K562 (cell line): Measurements from ENCODE around the gene MRPL48. TPM values are rescaled to one million over a fixed set of nuclear protein-coding genes. Genes with fewer than 3 reads are reported as not detected.
A peak's percentile ranks its signal among the peaks of the same experiment; 100 is the strongest.

Experiments
- BCOR ChIP-seq: fragments of 450-650 bp; IDR thresholded peaks from 2 replicates; pipeline ENCODE4 v1.6.1; 2016
- CREB1 ChIP-seq, 2 experiments: sonication (generic) in 1 of 2; formaldehyde crosslinking in 1 of 2; IDR thresholded peaks; 2 replicates each; pipeline versions ENCODE4 v1.6.1 to v1.8.0; 2012 to 2022; ENCODE audit warnings: inconsistent platforms in 1 of 2, mild to moderate bottlenecking in 1 of 2, missing genetic modification reagents in 1 of 2, moderate library complexity in 1 of 2
- FOXJ3 ChIP-seq: sonication (generic); formaldehyde crosslinking; IDR thresholded peaks from 2 replicates; pipeline ENCODE4 v1.4.0; 2020; ENCODE audit warnings: mild to moderate bottlenecking, missing genetic modification reagents
- HES1 ChIP-seq: fragments of 450-650 bp; IDR thresholded peaks from 2 replicates; pipeline ENCODE4 v1.6.1; 2016; ENCODE audit warnings: low read depth, mild to moderate bottlenecking, moderate library complexity
- MEF2D ChIP-seq: conservative IDR thresholded peaks from 2 replicates; pipeline ENCODE4 v1.6.1; 2016; ENCODE audit warnings: low read depth, missing genetic modification characterization, missing compliant biosample characterization
- OTX1 ChIP-seq: fragments of 450-650 bp; formaldehyde crosslinking; IDR thresholded peaks from 2 replicates; pipeline ENCODE4 v1.4.0; 2022; ENCODE audit warnings: mild to moderate bottlenecking
- POU5F1 ChIP-seq: fragments of 150-350 bp; IDR thresholded peaks from 2 replicates; pipeline ENCODE4 v1.6.1; 2014; ENCODE audit warnings: borderline replicate concordance, low read length, low read depth, mild to moderate bottlenecking; ENCODE audit not compliant: partially characterized antibody
- PRPF4 ChIP-seq: fragments of 200-400 bp; formaldehyde crosslinking; IDR thresholded peaks from one replicate; pipeline ENCODE4 v1.6.1; 2017; ENCODE audit warnings: low read length, low read depth, mild to moderate bottlenecking; ENCODE audit not compliant: insufficient read depth, poor library complexity, severe bottlenecking
- PTBP1 ChIP-seq: fragments of 200-400 bp; formaldehyde crosslinking; IDR thresholded peaks from 2 replicates; pipeline ENCODE4 v1.6.1; 2017; ENCODE audit warnings: low read depth, low read length
- SNRNP70 ChIP-seq: fragments of 200-400 bp; formaldehyde crosslinking; optimal IDR thresholded peaks from 2 replicates; pipeline ENCODE3; 2017; ENCODE audit warnings: low read depth, low read length
- TBP ChIP-seq: optimal IDR thresholded peaks from 2 replicates; pipeline ENCODE3; 2011; ENCODE audit warnings: low read depth, low read length, improper control_type of control experiment
- ZEB2 ChIP-seq: fragments of 450-650 bp; IDR thresholded peaks from 2 replicates; pipeline ENCODE4 v1.6.1; 2016
- ZKSCAN8 ChIP-seq: fragments of 200-800 bp; sonication (Bioruptor generic); IDR thresholded peaks from 2 replicates; pipeline ENCODE4 v1.6.1; 2016; ENCODE audit warnings: missing genetic modification characterization, missing compliant biosample characterization
- ZMIZ1 ChIP-seq, 2 experiments: fragments of 150-350 bp in 1 of 2; IDR thresholded peaks; 2 replicates each; pipeline ENCODE4 v1.6.1; 2012 to 2016; ENCODE audit warnings: low read depth in 2 of 2, low read length in 2 of 2, mild to moderate bottlenecking in 1 of 2, moderate library complexity in 1 of 2
- ZNF134 ChIP-seq: fragments of 250-450 bp; sonication (Bioruptor Pico); conservative IDR thresholded peaks from 2 replicates; pipeline ENCODE4 v1.4.0; 2020
- ZNF77 ChIP-seq: fragments of 250-450 bp; sonication (Bioruptor Pico); IDR thresholded peaks from 2 replicates; pipeline ENCODE4 v1.5.0; 2020
- polyA plus RNA-seq, 8 experiments: library from polyadenylated mRNA; depleted of rRNA in 4 of 8; stranded (reverse) in 5 of 8; unstranded in 3 of 8; fragments of >200 nt; fragmentation: Nextera tagmentation in 2 of 8; fragmentation: Illumina TruSeq in 1 of 8; extraction: Ambion mirVana in 2 of 8; extraction: Trizol in 1 of 8; gene quantifications; 2 replicates each; pipeline versions ENCODE4 v1.2.1 to v1.2.3, GENCODE V29; 2011 to 2014; ENCODE audit warnings: inconsistent platforms in 1 of 8, missing spikeins in 1 of 8
- total RNA-seq, 7 experiments: library from RNA; depleted of rRNA in 6 of 7; stranded (reverse); fragments of >200 nt in 6 of 7; fragmentation: Illumina TruSeq in 2 of 7; extraction: Trizol in 2 of 7; gene quantifications; 2 replicates each; pipeline versions ENCODE4 v1.2.1 to v1.2.3, GENCODE V29; 2011 to 2021; ENCODE audit warnings: low replicate concordance in 1 of 7
- TF ChIP-seq, protein P1 (sequence below): fragments of 450-650 bp; IDR thresholded peaks from 2 replicates; pipeline ENCODE4 v1.7.1; 2018; ENCODE audit warnings: mild to moderate bottlenecking, low read depth; ENCODE audit not compliant: partially characterized antibody
- TF ChIP-seq, protein P2 (sequence below): fragments of 250-450 bp; sonication (Bioruptor Pico); IDR thresholded peaks from 2 replicates; pipeline ENCODE4 v1.9.0; 2021; ENCODE audit warnings: mild to moderate bottlenecking
- TF ChIP-seq, protein P3 (sequence below): fragments of 250-450 bp; sonication (Bioruptor Pico); IDR thresholded peaks from 2 replicates; pipeline ENCODE4 v1.5.0; 2021

MRPL48 gene
- total and polyA plus RNA-seq, 9 of the 15 experiments (the other 6 are each of a cell fraction or from before 2014, with no cell fraction given), result 66.0 to 237 (median 104) TPM

DNA sequence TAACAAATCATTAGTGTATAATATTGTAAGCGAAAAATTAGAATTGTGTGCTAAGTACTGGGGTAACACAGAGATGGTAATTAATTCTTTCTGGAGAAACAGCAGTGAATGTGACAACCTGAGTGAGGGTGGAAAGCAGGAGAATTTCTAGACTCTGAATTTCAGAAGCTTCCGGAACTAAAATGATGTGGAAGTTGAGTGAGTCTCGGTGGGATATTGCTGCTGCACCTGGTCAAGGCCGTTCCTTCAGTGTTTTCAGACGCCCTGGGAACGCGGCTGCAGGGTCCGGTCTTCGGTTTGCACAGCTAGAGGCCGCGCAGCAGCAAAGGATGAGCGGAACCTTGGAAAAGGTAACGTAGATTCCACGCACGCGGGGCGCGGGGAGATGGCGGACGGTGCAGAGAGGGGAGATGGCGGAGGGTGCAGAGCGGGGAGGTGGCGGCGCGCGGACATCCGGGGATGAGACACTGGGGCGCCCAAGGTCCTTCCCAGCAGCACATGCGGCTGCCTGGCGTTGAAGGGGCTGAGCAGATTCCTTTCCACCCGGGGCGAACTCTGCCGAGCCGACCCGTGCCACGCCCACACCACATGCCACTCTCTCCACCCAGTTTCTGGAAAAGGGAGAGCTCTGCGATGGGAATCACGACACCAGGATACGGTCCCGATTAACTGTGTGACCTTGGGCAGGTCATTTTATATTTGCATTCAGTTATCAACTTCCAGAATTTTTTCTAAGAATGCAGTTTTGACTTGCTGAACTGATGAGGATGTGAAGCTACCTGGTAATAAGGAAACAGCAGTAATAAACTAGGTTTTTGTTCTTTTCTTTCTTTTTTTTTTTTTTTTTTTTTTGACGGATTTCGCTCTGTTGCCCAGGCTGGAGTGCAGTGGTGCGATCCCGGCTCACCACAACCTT, at the start of gene MRPL48 (continued):
- TF ChIP-seq, protein P1, sequence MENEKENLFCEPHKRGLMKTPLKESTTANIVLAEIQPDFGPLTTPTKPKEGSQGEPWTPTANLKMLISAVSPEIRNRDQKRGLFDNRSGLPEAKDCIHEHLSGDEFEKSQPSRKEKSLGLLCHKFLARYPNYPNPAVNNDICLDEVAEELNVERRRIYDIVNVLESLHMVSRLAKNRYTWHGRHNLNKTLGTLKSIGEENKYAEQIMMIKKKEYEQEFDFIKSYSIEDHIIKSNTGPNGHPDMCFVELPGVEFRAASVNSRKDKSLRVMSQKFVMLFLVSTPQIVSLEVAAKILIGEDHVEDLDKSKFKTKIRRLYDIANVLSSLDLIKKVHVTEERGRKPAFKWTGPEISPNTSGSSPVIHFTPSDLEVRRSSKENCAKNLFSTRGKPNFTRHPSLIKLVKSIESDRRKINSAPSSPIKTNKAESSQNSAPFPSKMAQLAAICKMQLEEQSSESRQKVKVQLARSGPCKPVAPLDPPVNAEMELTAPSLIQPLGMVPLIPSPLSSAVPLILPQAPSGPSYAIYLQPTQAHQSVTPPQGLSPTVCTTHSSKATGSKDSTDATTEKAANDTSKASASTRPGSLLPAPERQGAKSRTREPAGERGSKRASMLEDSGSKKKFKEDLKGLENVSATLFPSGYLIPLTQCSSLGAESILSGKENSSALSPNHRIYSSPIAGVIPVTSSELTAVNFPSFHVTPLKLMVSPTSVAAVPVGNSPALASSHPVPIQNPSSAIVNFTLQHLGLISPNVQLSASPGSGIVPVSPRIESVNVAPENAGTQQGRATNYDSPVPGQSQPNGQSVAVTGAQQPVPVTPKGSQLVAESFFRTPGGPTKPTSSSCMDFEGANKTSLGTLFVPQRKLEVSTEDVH, result peak; percentile 65
- 0 out of 2 replicates have a peak, but pooled peaks have one; percentile 57 for TF ChIP-seq PTBP1
- peak; percentile 35; the same call in 1 of the 2 replicates for TF ChIP-seq CREB1 (IDR thresholded peaks at IDR 0.05)
- TF ChIP-seq CREB1 (CRISPR knock-in tag; IDR thresholded peaks at IDR 0.05), result peak; percentile 46; the same call in 1 of the 2 replicates
- TF ChIP-seq TBP, result peak; percentile 84
- peak; percentile 79 for TF ChIP-seq PRPF4
- peak; percentile 6 for TF ChIP-seq ZKSCAN8 (CRISPR knock-in tag)
- TF ChIP-seq FOXJ3, result no peak
- TF ChIP-seq BCOR, result peak; percentile 77; the same call in 1 of the 2 replicates
- TF ChIP-seq, protein P2, sequence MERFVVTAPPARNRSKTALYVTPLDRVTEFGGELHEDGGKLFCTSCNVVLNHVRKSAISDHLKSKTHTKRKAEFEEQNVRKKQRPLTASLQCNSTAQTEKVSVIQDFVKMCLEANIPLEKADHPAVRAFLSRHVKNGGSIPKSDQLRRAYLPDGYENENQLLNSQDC (CRISPR knock-in tag), result 0 out of 2 replicates have a peak, but pooled peaks have one; percentile 4
- peak in 1 of 2 experiments; percentile 74; a peak in 2 of 4 replicates for TF ChIP-seq ZMIZ1 (IDR thresholded peaks at IDR 0.05; ENCODE audit: low read depth in 2 of 2, low read length in 2 of 2)
- no peak for TF ChIP-seq ZNF77 (CRISPR knock-in tag)
- peak; percentile 76; the same call in 1 of the 2 replicates for TF ChIP-seq MEF2D (tag)
- no peak for TF ChIP-seq SNRNP70
- TF ChIP-seq HES1, result no peak
- TF ChIP-seq OTX1, result no peak
- peak; percentile 99 for TF ChIP-seq ZEB2
- TF ChIP-seq, protein P3, sequence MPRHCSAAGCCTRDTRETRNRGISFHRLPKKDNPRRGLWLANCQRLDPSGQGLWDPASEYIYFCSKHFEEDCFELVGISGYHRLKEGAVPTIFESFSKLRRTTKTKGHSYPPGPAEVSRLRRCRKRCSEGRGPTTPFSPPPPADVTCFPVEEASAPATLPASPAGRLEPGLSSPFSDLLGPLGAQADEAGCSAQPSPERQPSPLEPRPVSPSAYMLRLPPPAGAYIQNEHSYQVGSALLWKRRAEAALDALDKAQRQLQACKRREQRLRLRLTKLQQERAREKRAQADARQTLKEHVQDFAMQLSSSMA (CRISPR knock-in tag), result peak; percentile 94
- TF ChIP-seq POU5F1, result no peak
- no peak for TF ChIP-seq ZNF134 (CRISPR knock-in tag)
